Neural cell (in vitro differentiated cells): Measurements from ENCODE around the gene LRMDA. TPM values are rescaled to one million over a fixed set of nuclear protein-coding genes. Genes with fewer than 3 reads are reported as not detected.

Source experiments
- H2AFZ ChIP-seq: fragments of 200-600, 300-800 bp; sonication (generic), shearing (Covaris generic); 2 replicates; pipeline ENCODE4 v1.6.0; 2014; ENCODE audit warnings: low read depth, mild to moderate bottlenecking, antibody characterized with exemption, low read length, moderate library complexity
- H3F3A ChIP-seq: fragments of 200-600 bp; shearing (Covaris generic); 2 replicates; pipeline ENCODE4 v1.6.1; 2016; ENCODE audit warnings: mild to moderate bottlenecking, moderate library complexity, mixed read lengths, antibody characterized with exemption, low read length; ENCODE audit not compliant: insufficient read depth, poor library complexity, severe bottlenecking
- H3K27ac ChIP-seq: fragments of 200-600, 300-800 bp; sonication (generic), shearing (Covaris generic); 2 replicates; pipeline ENCODE4 v1.5.1; 2014; ENCODE audit warnings: mild to moderate bottlenecking, low read length, moderate library complexity
- H3K27me3 ChIP-seq: fragments of 300-800, 200-600 bp; sonication (generic), shearing (Covaris generic); 2 replicates; pipeline ENCODE4 v1.6.0; 2014; ENCODE audit warnings: mild to moderate bottlenecking, low read depth, low read length, moderate library complexity; ENCODE audit not compliant: insufficient read depth
- H3K36me3 ChIP-seq: fragments of 300-800, 200-600 bp; sonication (generic), shearing (Covaris generic); 2 replicates; pipeline ENCODE4 v1.5.1; 2014; ENCODE audit warnings: mild to moderate bottlenecking, antibody characterized with exemption, low read length, moderate library complexity; ENCODE audit not compliant: insufficient read depth
- H3K4me2 ChIP-seq: fragments of 300-800, 200-600 bp; sonication (generic), shearing (Covaris generic); 2 replicates; pipeline ENCODE4 v1.6.0; 2014; ENCODE audit warnings: mild to moderate bottlenecking, low read length
- H3K4me3 ChIP-seq: fragments of 300-800, 200-600 bp; sonication (generic), shearing (Covaris generic); 2 replicates; pipeline ENCODE4 v1.5.1; 2014; ENCODE audit warnings: mild to moderate bottlenecking, low read length, moderate library complexity
- H3K79me2 ChIP-seq: fragments of 200-600 bp; shearing (Covaris generic); replicated peaks from 2 replicates; pipeline ENCODE4 v1.6.0; 2014; ENCODE audit warnings: mild to moderate bottlenecking, low read length, moderate library complexity; ENCODE audit not compliant: insufficient read depth
- H3K9ac ChIP-seq: fragments of 300-800, 200-600 bp; sonication (generic), shearing (Covaris generic); 2 replicates; pipeline ENCODE4 v1.6.1; 2016; ENCODE audit warnings: mild to moderate bottlenecking, low read length, mixed read lengths
- H3K9me2 ChIP-seq: fragments of 200-600 bp; shearing (Covaris generic); 2 replicates; pipeline ENCODE4 v1.6.1; 2016; ENCODE audit warnings: mild to moderate bottlenecking, low read length, mixed read lengths; ENCODE audit not compliant: insufficient read depth
- H3K9me3 ChIP-seq: fragments of 200-600, 300-800 bp; sonication (generic), shearing (Covaris generic); 2 replicates; pipeline ENCODE4 v1.6.1; 2016; ENCODE audit warnings: mild to moderate bottlenecking, mixed run types, low read length, moderate library complexity, mixed read lengths
- H4K20me1 ChIP-seq: fragments of 200-600 bp; shearing (Covaris generic); 2 replicates; pipeline ENCODE4 v1.6.1; 2016; ENCODE audit warnings: mild to moderate bottlenecking, mixed run types; ENCODE audit not compliant: insufficient read depth
- EP300 ChIP-seq: fragments of 450-650 bp; conservative IDR thresholded peaks from 2 replicates; pipeline ENCODE4 v1.6.1; 2014; ENCODE audit warnings: antibody characterized with exemption, mild to moderate bottlenecking, moderate library complexity; ENCODE audit not compliant: poor library complexity, severe bottlenecking
- EZH2 ChIP-seq: fragments of 200-600, 300-800 bp; shearing (Covaris generic), sonication (generic); IDR thresholded peaks from 2 replicates; pipeline ENCODE4 v1.6.1; 2014; ENCODE audit warnings: antibody characterized with exemption, low read length, borderline replicate concordance, mild to moderate bottlenecking; ENCODE audit not compliant: insufficient read depth, poor library complexity, severe bottlenecking
- MXI1 ChIP-seq: fragments of 450-650 bp; conservative IDR thresholded peaks from 2 replicates; pipeline ENCODE4 v1.6.1; 2014; ENCODE audit warnings: antibody characterized with exemption, mild to moderate bottlenecking; ENCODE audit not compliant: poor library complexity, severe bottlenecking
- POLR2AphosphoS5 ChIP-seq: IDR thresholded peaks from 2 replicates; pipeline ENCODE4 v1.6.1; 2012
- RAD21 ChIP-seq: fragments of 450-650 bp; conservative IDR thresholded peaks from 2 replicates; pipeline ENCODE4 v1.6.1; 2014; ENCODE audit warnings: antibody characterized with exemption, mild to moderate bottlenecking, moderate library complexity
- SMC3 ChIP-seq: fragments of 450-650 bp; conservative IDR thresholded peaks from 2 replicates; pipeline ENCODE4 v1.6.1; 2014; ENCODE audit warnings: antibody characterized with exemption, mild to moderate bottlenecking, moderate library complexity; ENCODE audit not compliant: poor library complexity
- TAF1 ChIP-seq: IDR thresholded peaks from 2 replicates; pipeline ENCODE4 v1.6.1; 2012; ENCODE audit warnings: low read depth
- polyA plus RNA-seq: library from polyadenylated mRNA; depleted of rRNA; stranded (reverse); fragments of >200 nt; gene quantifications from 2 replicates; pipeline ENCODE4 v1.2.3, GENCODE V29; 2014
- TF ChIP-seq, protein P1 (sequence below): IDR thresholded peaks from 2 replicates; pipeline ENCODE4 v1.6.1; 2012; ENCODE audit warnings: borderline replicate concordance
- TF ChIP-seq, protein P2 (sequence below): fragments of 450-650 bp; IDR thresholded peaks from 2 replicates; pipeline ENCODE4 v1.5.1; 2014; ENCODE audit warnings: antibody characterized with exemption, mild to moderate bottlenecking, moderate library complexity; ENCODE audit not compliant: poor library complexity, severe bottlenecking

Gene LRMDA
- polyA plus RNA-seq, 1 donor from 2014 or later, result 5.6 TPM

DNA sequence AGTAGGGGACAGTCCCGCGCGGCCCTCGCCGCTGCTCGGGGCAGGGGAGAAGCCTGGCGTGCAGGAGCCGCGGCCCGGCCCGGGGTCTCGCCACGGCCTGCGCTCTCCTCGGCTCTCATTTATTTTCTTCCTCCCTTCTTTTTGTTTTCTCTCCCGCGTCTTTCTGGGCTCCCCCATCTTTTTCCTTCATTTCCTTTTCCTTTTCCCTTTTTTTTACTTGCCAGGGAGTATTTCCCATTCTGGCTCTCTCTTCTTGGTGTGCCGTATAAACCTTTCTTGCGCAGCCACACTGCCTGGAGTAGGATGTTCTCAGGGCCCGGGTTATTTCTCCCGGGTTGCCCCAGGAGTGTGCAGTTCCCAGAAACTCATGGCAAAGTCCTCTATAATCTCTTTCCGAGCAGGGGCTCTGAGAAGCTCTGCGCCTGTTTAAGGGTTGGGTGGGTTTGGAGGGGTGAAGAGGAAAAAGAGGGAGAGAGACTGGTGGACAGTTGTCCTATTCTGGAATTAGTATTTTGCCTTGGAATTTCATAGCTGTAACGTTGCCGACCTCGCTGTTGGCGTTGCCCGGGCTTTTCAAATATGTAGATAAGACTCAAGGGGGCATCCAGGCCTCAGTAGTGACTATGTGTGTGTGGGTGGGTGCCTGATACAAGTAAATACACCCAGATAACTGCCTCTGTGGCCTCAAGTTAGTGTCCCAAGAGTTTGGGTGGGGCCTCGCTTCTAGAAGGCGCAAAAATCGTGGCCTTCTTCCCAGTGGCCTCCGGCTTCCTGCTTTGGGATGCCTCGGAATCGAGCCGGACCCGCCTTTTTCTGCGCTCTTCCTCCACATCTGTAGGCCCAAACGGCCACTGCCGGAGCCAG lies 25.6 kb upstream of the LRMDA start:
- Histone ChIP-seq H3K27ac (peak overlapping the region; percentile 99), H3K27me3 (peaks cover 68% of the 10 kb centered on the region), H3K9me3 (no peaks in the 10 kb centered on the region), H4K20me1 (no peaks in the 10 kb centered on the region), H3K4me3 (peak overlapping the region; percentile 94), H3K79me2 (peaks cover 65% of the 10 kb centered on the region), H3F3A (peaks cover 5% of the 10 kb centered on the region), H3K9me2 (no peaks in the 10 kb centered on the region), H3K9ac (peak overlapping the region; percentile 100), H2AFZ (no peak overlapping the region), H3K4me2 (peak overlapping the region; percentile 90), H3K36me3 (no peaks in the 10 kb centered on the region)
- TF ChIP-seq SMC3, result peak; percentile 20
- no peak for TF ChIP-seq EZH2
- TF ChIP-seq POLR2AphosphoS5, result peak; percentile 4
- no peak for TF ChIP-seq MXI1
- TF ChIP-seq, protein P1, sequence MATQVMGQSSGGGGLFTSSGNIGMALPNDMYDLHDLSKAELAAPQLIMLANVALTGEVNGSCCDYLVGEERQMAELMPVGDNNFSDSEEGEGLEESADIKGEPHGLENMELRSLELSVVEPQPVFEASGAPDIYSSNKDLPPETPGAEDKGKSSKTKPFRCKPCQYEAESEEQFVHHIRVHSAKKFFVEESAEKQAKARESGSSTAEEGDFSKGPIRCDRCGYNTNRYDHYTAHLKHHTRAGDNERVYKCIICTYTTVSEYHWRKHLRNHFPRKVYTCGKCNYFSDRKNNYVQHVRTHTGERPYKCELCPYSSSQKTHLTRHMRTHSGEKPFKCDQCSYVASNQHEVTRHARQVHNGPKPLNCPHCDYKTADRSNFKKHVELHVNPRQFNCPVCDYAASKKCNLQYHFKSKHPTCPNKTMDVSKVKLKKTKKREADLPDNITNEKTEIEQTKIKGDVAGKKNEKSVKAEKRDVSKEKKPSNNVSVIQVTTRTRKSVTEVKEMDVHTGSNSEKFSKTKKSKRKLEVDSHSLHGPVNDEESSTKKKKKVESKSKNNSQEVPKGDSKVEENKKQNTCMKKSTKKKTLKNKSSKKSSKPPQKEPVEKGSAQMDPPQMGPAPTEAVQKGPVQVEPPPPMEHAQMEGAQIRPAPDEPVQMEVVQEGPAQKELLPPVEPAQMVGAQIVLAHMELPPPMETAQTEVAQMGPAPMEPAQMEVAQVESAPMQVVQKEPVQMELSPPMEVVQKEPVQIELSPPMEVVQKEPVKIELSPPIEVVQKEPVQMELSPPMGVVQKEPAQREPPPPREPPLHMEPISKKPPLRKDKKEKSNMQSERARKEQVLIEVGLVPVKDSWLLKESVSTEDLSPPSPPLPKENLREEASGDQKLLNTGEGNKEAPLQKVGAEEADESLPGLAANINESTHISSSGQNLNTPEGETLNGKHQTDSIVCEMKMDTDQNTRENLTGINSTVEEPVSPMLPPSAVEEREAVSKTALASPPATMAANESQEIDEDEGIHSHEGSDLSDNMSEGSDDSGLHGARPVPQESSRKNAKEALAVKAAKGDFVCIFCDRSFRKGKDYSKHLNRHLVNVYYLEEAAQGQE, result peak; percentile 2
- no peak for TF ChIP-seq TAF1
- peak; percentile 36 for TF ChIP-seq RAD21
- TF ChIP-seq, protein P2, sequence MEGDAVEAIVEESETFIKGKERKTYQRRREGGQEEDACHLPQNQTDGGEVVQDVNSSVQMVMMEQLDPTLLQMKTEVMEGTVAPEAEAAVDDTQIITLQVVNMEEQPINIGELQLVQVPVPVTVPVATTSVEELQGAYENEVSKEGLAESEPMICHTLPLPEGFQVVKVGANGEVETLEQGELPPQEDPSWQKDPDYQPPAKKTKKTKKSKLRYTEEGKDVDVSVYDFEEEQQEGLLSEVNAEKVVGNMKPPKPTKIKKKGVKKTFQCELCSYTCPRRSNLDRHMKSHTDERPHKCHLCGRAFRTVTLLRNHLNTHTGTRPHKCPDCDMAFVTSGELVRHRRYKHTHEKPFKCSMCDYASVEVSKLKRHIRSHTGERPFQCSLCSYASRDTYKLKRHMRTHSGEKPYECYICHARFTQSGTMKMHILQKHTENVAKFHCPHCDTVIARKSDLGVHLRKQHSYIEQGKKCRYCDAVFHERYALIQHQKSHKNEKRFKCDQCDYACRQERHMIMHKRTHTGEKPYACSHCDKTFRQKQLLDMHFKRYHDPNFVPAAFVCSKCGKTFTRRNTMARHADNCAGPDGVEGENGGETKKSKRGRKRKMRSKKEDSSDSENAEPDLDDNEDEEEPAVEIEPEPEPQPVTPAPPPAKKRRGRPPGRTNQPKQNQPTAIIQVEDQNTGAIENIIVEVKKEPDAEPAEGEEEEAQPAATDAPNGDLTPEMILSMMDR, result peak; percentile 15
- no peak for TF ChIP-seq EP300

DNA sequence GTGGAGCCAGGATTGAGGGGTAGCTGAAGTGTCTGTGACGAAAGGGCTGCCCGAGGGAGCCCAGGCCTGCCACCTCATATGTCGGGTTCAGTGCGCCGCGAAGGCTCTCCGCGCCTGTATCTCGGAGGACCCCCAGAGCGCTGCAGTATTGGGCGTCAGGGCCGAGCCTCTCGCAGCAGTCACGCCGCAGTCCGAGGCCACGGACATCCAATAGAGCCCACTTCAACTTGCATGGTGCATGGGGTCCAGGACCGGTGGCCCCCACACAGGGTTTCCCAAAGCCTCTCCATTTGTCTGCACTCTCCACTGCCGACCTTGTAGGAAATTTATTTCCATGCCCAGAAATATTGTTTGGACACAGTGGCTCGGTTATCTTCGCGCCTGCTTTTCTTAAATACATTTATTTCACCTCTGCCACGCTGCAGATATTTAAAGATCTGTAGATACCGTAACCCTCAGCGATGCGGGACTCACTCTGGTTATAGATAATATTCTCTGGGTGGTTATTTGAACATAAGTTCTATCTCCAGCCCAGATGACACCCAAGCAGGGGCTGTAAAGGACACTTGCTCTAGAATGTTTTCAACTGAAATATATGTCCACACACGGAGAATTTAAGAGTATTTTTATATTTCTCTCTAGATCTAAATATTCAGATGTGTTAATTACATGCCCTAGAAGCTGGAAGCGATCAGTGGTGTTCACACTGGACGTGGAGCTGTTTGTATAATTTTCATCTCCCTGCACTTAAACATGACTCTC lies 24.8 kb upstream of the LRMDA start:
- peak overlapping the region; percentile 99 for H3K27ac ChIP-seq
- H3K9me2 ChIP-seq, result no peaks in the 10 kb centered on the region
- peaks cover 68% of the 10 kb centered on the region for H3K27me3 ChIP-seq
- no peak overlapping the region for H2AFZ ChIP-seq
- peak overlapping the region; percentile 90 for H3K4me2 ChIP-seq
- peaks cover 62% of the 10 kb centered on the region for H3K79me2 ChIP-seq
- H3K9me3 ChIP-seq, result no peaks in the 10 kb centered on the region
- peak overlapping the region; percentile 94 for H3K4me3 ChIP-seq
- no peaks in the 10 kb centered on the region for H3K36me3 ChIP-seq
- H3F3A ChIP-seq, result peaks cover 5% of the 10 kb centered on the region
- TF ChIP-seq, protein P1, result no peak
- TF ChIP-seq MXI1 (no peak), RAD21 (no peak), EP300 (no peak), EZH2 (no peak), POLR2AphosphoS5 (no peak), TAF1 (no peak), SMC3 (no peak)
- TF ChIP-seq, protein P2, result no peak
- H4K20me1 ChIP-seq, result no peaks in the 10 kb centered on the region
- H3K9ac ChIP-seq, result peak overlapping the region; percentile 100
